Duodenal mucosa (tissue), 2 donors: ENCODE measurements around the gene ADSL.
"Not testable (repeated sequence)": the region's sequence is repeated elsewhere in the genome, so short reads cannot be mapped to it uniquely, and the experiment has no call there.

Experiments
- H3K27ac ChIP-seq: one replicate; pipeline ENCODE4 v1.7.0; 2013; ENCODE audit warnings: low read depth, low read length
- H3K27me3 ChIP-seq, 2 donors: one replicate each; pipeline ENCODE4 v1.7.0; 2013; ENCODE audit warnings: low read length in 2 of 2, control low read depth in 1 of 2; ENCODE audit not compliant: insufficient read depth in 2 of 2, control insufficient read depth in 1 of 2
- H3K36me3 ChIP-seq, 2 donors: one replicate each; pipeline ENCODE4 v1.7.0; 2013; ENCODE audit warnings: low read length in 2 of 2, control low read depth in 1 of 2; ENCODE audit not compliant: insufficient read depth in 2 of 2, control insufficient read depth in 1 of 2
- H3K4me1 ChIP-seq, 2 donors: one replicate each; pipeline ENCODE4 v1.7.0; 2013; ENCODE audit warnings: low read length in 2 of 2, control low read depth in 1 of 2; ENCODE audit not compliant: insufficient read depth in 2 of 2, control insufficient read depth in 1 of 2
- H3K4me3 ChIP-seq, 2 donors: one replicate each; pipeline ENCODE4 v1.7.0; 2013; ENCODE audit warnings: low read length in 2 of 2, low read depth in 1 of 2
- H3K9ac ChIP-seq, 2 donors: one replicate each; pipeline ENCODE4 v1.7.0; 2013; ENCODE audit warnings: low read length in 2 of 2, low read depth in 1 of 2
- H3K9me3 ChIP-seq, 2 donors: one replicate each; pipeline ENCODE4 v1.7.0; 2013; ENCODE audit warnings: low read length in 2 of 2, control low read depth in 1 of 2; ENCODE audit not compliant: control insufficient read depth in 1 of 2

ADSL gene

GRCh38 chr22:40364431-40364830 is 18.1 kb downstream of the ADSL start:
- Histone ChIP-seq H3K4me1 (peaks cover 7 to 16% of the 10 kb centered on the region in 2 donors), H3K36me3 (peaks cover 54 to 78% of the 10 kb centered on the region in 2 donors), H3K9me3 (no peaks in the 10 kb centered on the region), H3K27me3 (no peaks in the 10 kb centered on the region), H3K4me3 (no peak overlapping the region), H3K27ac (no peak overlapping the region), H3K9ac (no peak overlapping the region)

DNA sequence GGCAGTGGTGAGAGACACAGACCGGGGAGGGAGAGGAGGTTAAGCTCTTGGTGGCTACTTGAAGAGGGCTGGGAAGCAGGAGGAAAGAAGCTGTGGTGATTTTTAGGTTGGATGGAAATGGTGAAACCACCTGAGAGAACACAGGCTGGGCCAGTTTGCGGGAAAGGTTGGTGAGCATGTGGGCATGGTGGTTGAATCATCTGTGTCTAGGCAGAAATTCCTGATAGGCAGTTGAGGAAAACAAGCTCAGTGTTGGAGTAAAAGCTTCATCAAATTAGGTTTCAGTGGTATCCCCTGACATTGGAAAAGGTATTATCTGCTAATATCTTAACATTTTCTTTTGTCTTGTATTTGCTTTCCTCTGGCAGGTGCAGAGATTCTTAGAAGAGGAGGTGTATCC is 19.8 kb downstream of the ADSL start:
- no peaks in the 10 kb centered on the region for H3K9me3 ChIP-seq
- no peak overlapping the region for H3K27ac ChIP-seq
- peaks cover 7 to 16% of the 10 kb centered on the region in 2 donors for H3K4me1 ChIP-seq
- peaks cover 42 to 62% of the 10 kb centered on the region in 2 donors for H3K36me3 ChIP-seq
- no peak overlapping the region for H3K4me3 ChIP-seq
- no peaks in the 10 kb centered on the region for H3K27me3 ChIP-seq
- H3K9ac ChIP-seq = no peak overlapping the region

DNA sequence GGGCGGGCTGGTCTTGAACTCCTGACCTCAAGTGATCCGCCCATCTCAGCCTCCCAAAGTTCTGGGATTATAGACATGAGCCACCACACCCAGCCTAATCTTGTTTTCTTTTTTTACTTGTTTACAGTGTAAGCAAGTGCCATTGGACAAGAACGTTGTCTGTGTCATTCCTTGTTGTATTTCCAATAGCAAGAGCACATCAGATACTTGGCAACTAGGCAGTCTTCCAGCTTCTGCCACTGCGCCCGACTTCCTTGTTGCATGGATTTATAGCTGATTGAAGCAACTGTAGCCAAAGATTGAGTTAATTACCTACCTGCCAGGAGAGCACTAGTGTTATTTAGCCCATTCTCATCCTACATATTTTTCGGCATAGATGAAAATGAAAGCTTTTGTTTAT is 21.0 kb downstream of the ADSL start:
- Histone ChIP-seq H3K36me3 (peaks cover 29 to 49% of the 10 kb centered on the region in 2 donors), H3K9me3 (no peaks in the 10 kb centered on the region), H3K27ac (no peak overlapping the region), H3K4me1 (peaks cover 10 to 16% of the 10 kb centered on the region in 2 donors), H3K9ac (no peak overlapping the region), H3K27me3 (no peaks in the 10 kb centered on the region), H3K4me3 (no peak overlapping the region)

DNA sequence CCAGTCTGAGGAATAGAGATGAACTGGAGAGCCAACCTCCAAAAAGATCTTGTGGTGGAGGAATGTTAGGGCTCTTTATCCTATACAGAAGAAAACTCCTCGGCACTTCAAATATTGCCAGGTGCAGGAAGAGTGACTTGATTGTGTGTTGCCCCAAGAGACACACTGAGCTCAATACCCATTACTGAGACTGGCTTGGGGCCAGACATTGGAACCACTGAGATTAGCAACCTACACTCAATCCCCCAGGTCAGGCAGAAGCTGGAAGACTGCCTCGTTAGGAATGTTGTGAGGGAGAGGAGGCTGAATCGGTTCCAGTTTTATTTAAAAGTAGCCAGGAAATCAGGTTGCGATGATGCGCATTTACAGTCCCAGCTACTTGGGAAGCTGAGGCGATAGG is 21.7 kb downstream of the ADSL start:
- peaks cover 15 to 23% of the 10 kb centered on the region in 2 donors for H3K4me1 ChIP-seq
- no peak overlapping the region for H3K4me3 ChIP-seq
- no peak overlapping the region for H3K27ac ChIP-seq
- no peaks in the 10 kb centered on the region for H3K27me3 ChIP-seq
- no peaks in the 10 kb centered on the region for H3K9me3 ChIP-seq
- H3K9ac ChIP-seq = no peak overlapping the region
- H3K36me3 ChIP-seq = peaks cover 22 to 42% of the 10 kb centered on the region in 2 donors

DNA sequence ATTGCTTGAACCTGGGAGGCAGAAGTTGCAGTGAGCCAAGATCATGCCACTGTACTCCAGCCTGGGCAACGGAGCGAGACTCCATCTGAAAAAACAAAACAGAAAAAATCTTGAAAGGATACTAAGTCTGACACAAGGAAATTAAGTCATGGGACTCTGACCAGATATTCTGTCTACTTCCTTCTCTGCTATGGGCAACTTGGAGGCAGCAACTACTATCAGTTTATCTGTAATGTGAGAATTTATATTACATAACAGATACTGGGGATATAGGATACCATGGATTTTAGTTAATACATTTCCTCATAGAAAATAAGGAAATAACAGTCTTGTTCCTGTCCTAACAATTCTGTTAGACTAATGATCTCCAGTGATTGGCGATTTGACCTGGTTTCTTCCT is 22.5 kb downstream of the ADSL start:
- no peak overlapping the region for H3K4me3 ChIP-seq
- H3K27ac ChIP-seq = no peak overlapping the region
- H3K9me3 ChIP-seq = no peaks in the 10 kb centered on the region
- no peak overlapping the region for H3K9ac ChIP-seq
- peaks cover 15 to 23% of the 10 kb centered on the region in 2 donors for H3K4me1 ChIP-seq
- peaks cover 20 to 39% of the 10 kb centered on the region in 2 donors for H3K36me3 ChIP-seq
- H3K27me3 ChIP-seq = no peaks in the 10 kb centered on the region

GRCh38 chr22:40374567-40374966 is 28.3 kb downstream of the ADSL start:
- Histone ChIP-seq H3K36me3 (no peaks in the 10 kb centered on the region), H3K9me3 (no peaks in the 10 kb centered on the region), H3K4me1 (peaks cover 8 to 14% of the 10 kb centered on the region in 2 donors), H3K27me3 (no peaks in the 10 kb centered on the region), H3K4me3 (no peak overlapping the region), H3K9ac (no peak overlapping the region), H3K27ac (no peak overlapping the region)

- H3K4me3 ChIP-seq = no peak overlapping the region
- H3K36me3 ChIP-seq = no peaks in the 10 kb centered on the region
- peaks cover 8 to 14% of the 10 kb centered on the region in 2 donors for H3K4me1 ChIP-seq
- no peaks in the 10 kb centered on the region for H3K9me3 ChIP-seq
- H3K27me3 ChIP-seq = no peaks in the 10 kb centered on the region
- H3K9ac ChIP-seq = no peak overlapping the region
- H3K27ac ChIP-seq = no peak overlapping the region
Measured at GRCh38 chr22:40376149-40376548, 29.8 kb downstream of the ADSL start.

- H3K27me3 ChIP-seq = no peaks in the 10 kb centered on the region
- no peaks in the 10 kb centered on the region for H3K9me3 ChIP-seq
- peaks cover 0 to 3% of the 10 kb centered on the region in 2 donors for H3K36me3 ChIP-seq
- peaks cover under 1 to 13% of the 10 kb centered on the region in 2 donors for H3K4me1 ChIP-seq
- no peak overlapping the region for H3K27ac ChIP-seq
- no peak overlapping the region for H3K4me3 ChIP-seq
- no peak overlapping the region for H3K9ac ChIP-seq
Measured at GRCh38 chr22:40377931-40378330, 31.6 kb downstream of the ADSL start.

DNA sequence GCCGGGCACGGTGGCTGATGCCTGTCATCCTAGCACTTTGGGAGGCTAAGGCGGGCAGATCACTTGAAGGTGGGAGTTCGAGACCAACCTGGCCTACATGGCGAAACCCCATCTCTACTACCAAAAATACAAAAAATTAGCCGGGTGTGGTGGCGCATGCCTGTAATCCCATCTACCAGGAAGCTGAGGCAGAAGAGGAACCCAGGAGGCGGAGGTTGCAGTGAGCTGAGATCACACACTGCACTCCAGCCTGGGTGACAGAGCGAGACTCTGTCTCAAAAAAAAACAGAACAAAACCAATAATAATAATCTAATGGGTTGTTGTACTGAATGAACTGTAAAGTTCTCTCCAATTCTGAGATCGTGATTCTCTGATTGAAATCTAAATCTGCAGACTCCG is 32.1 kb downstream of the ADSL start:
- not testable (repeated sequence) for H3K27ac ChIP-seq, H3K27me3 ChIP-seq, H3K36me3 ChIP-seq, H3K4me3 ChIP-seq, H3K9ac ChIP-seq, H3K9me3 ChIP-seq
- H3K4me1 ChIP-seq = peaks cover 0 to 12% of the 10 kb centered on the region in 2 donors

- Histone ChIP-seq H3K9ac (no peak overlapping the region), H3K4me3 (no peak overlapping the region), H3K27me3 (no peaks in the 10 kb centered on the region), H3K27ac (no peak overlapping the region), H3K4me1 (peaks cover 4 to 21% of the 10 kb centered on the region in 2 donors), H3K9me3 (no peaks in the 10 kb centered on the region), H3K36me3 (peaks cover 0 to 3% of the 10 kb centered on the region in 2 donors)
Measured at GRCh38 chr22:40381461-40381860, 35.2 kb downstream of the ADSL start.

- Histone ChIP-seq H3K27ac (no peak overlapping the region), H3K4me1 (peaks cover 21 to 41% of the 10 kb centered on the region in 2 donors), H3K9ac (no peak overlapping the region), H3K4me3 (no peak overlapping the region), H3K9me3 (no peaks in the 10 kb centered on the region), H3K36me3 (peaks cover 0 to 3% of the 10 kb centered on the region in 2 donors), H3K27me3 (no peaks in the 10 kb centered on the region)
Measured at GRCh38 chr22:40383905-40384304, 37.6 kb downstream of the ADSL start.
